B cell (primary cell): ENCODE results near the gene TSKU. TPM values are rescaled to one million over a fixed set of nuclear protein-coding genes. Genes with fewer than 3 reads are reported as not detected.

ENCODE experiments used
- ATAC-seq: fragments of 200-7000 bp; cut with Tn5 transposase; one replicate; pipeline ENCODE4 v1.10.0; 2021; ENCODE audit warnings: low read depth, mild to moderate bottlenecking, moderate number of reproducible peaks, moderate library complexity
- CTCF ChIA-PET: fragments of 350-600 bp; sonication (Branson Sonifier 250); formaldehyde crosslinking; loops from one replicate; lab custom pipeline; 2021; ENCODE audit warnings: antibody characterized with exemption, inconsistent platforms; lab: Charles Lee
- POLR2A ChIA-PET: fragments of 350-600 bp; sonication (Branson Sonifier 250); formaldehyde crosslinking; loops from one replicate; lab custom pipeline; 2021; ENCODE audit warnings: antibody characterized with exemption; lab: Charles Lee
- DNase-seq: peaks from one replicate; pipeline ENCODE4 v3.0.0; 2013
- H2AFZ ChIP-seq: 2 replicates; pipeline ENCODE4 v1.6.1; 2012; ENCODE audit warnings: mild to moderate bottlenecking, low read depth, low read length; ENCODE audit not compliant: insufficient read depth, poor library complexity, severe bottlenecking
- H3K27ac ChIP-seq, 2 donors: 1 replicate in 1 of 2; 2 replicates in 1 of 2; pipeline ENCODE4 v1.5.1; 2012 to 2013; ENCODE audit warnings: low read length in 2 of 2, mild to moderate bottlenecking in 2 of 2, moderate library complexity in 1 of 2
- H3K27me3 ChIP-seq, 4 experiments: fragments of 200-600 bp in 1 of 4; sonication (generic) in 1 of 4; replicated peaks in 1 of 4; 1 replicate in 2 of 4; 2 replicates in 2 of 4; pipeline versions ENCODE4 v1.6.1 to v1.7.0; 2013 to 2016; ENCODE audit warnings: low read length in 3 of 4, mild to moderate bottlenecking in 2 of 4, mixed read lengths in 1 of 4, moderate library complexity in 1 of 4; ENCODE audit not compliant: insufficient read depth in 4 of 4, control insufficient read depth in 3 of 4; ENCODE audit errors: control extremely low read depth in 1 of 4
- H3K36me3 ChIP-seq, 2 experiments: replicated peaks in 1 of 2; 1 replicate in 1 of 2; 2 replicates in 1 of 2; pipeline versions ENCODE4 v1.6.1 to v1.7.1; 2013; ENCODE audit warnings: low read length in 1 of 2; ENCODE audit not compliant: insufficient read depth in 2 of 2, control insufficient read depth in 1 of 2; ENCODE audit errors: control extremely low read depth in 1 of 2, extremely low read depth in 1 of 2
- H3K4me1 ChIP-seq, 2 donors: fragments of 200-600 bp in 1 of 2; sonication (generic) in 1 of 2; 1 replicate in 1 of 2; 2 replicates in 1 of 2; pipeline versions ENCODE4 v1.5.1 to v1.6.1; 2013 to 2017; ENCODE audit warnings: low read length in 2 of 2; ENCODE audit not compliant: control insufficient read depth in 2 of 2, insufficient read depth in 2 of 2
- H3K4me2 ChIP-seq: replicated peaks from 2 replicates; pipeline ENCODE3; 2012; ENCODE audit warnings: mild to moderate bottlenecking, low read depth, low read length; ENCODE audit not compliant: poor library complexity, severe bottlenecking
- H3K4me3 ChIP-seq, 5 experiments: fragments of 200-600 bp in 1 of 5; sonication (generic) in 1 of 5; 1 replicate in 3 of 5; 2 replicates in 2 of 5; pipeline versions ENCODE4 v1.5.1 to v1.7.0; 2011 to 2016; ENCODE audit warnings: low read length in 4 of 5, mild to moderate bottlenecking in 4 of 5, low read depth in 2 of 5, control low read depth in 1 of 5, moderate library complexity in 1 of 5; ENCODE audit not compliant: insufficient read depth in 1 of 5; ENCODE audit errors: control extremely low read depth in 1 of 5, extremely low read depth in 1 of 5
- H3K79me2 ChIP-seq: fragments of 200-600 bp; sonication (generic); one replicate; pipeline ENCODE4 v1.6.0; 2016; ENCODE audit warnings: low read length; ENCODE audit not compliant: control insufficient read depth, insufficient read depth
- H3K9ac ChIP-seq: fragments of 200-600 bp; sonication (generic); 2 replicates; pipeline ENCODE4 v1.6.1; 2017; ENCODE audit warnings: mild to moderate bottlenecking, low read length, moderate library complexity
- H3K9me3 ChIP-seq, 3 donors: one replicate each; pipeline versions ENCODE4 v1.6.1 to v1.7.1; 2013; ENCODE audit warnings: low read length in 2 of 3; ENCODE audit not compliant: control insufficient read depth in 2 of 3, insufficient read depth in 1 of 3; ENCODE audit errors: control extremely low read depth in 1 of 3
- H4K20me1 ChIP-seq: 2 replicates; pipeline ENCODE4 v1.6.0; 2012; ENCODE audit warnings: mild to moderate bottlenecking, low read length; ENCODE audit not compliant: insufficient read depth, control insufficient read depth, poor library complexity, severe bottlenecking
- H3K27ac Mint-ChIP-seq: one replicate; pipeline ENCODE4 v1.8.0; 2021; ENCODE audit warnings: mixed read lengths
- H3K27me3 Mint-ChIP-seq: one replicate; pipeline ENCODE4 v1.8.0; 2021; ENCODE audit warnings: mixed read lengths
- H3K4me1 Mint-ChIP-seq: one replicate; pipeline ENCODE4 v1.8.0; 2021; ENCODE audit warnings: mixed read lengths
- H3K4me3 Mint-ChIP-seq: one replicate; pipeline ENCODE4 v1.8.0; 2021; ENCODE audit warnings: mixed read lengths
- H3K9me3 Mint-ChIP-seq: one replicate; pipeline ENCODE4 v1.8.0; 2022; ENCODE audit warnings: mixed read lengths; ENCODE audit not compliant: insufficient read depth
- CTCF ChIP-seq: fragments of 200-600 bp; IDR thresholded peaks from one replicate; pipeline ENCODE4 v1.8.0; 2022; ENCODE audit warnings: antibody characterized with exemption, mild to moderate bottlenecking
- EZH2 ChIP-seq: IDR thresholded peaks from 2 replicates; pipeline ENCODE4 v1.6.1; 2012; ENCODE audit warnings: borderline replicate concordance, low read depth, mild to moderate bottlenecking, moderate library complexity, low read length; ENCODE audit not compliant: insufficient read depth, poor library complexity, severe bottlenecking
- WGBS: methylation state at CpG from one replicate; pipeline ENCODE4 v1.1.5; 2013; ENCODE audit warnings: missing lambda C conversion rate; ENCODE audit not compliant: insufficient coverage; 5-methylcytosine and 5-hydroxymethylcytosine counted together
- intact Hi-C: fragments of 100-400 bp; cut with micrococcal nuclease; formaldehyde crosslinking; loops from one replicate; pipeline ENCODE4 v1.10.0; 2022
- polyA plus RNA-seq: library from polyadenylated mRNA; depleted of rRNA; stranded (reverse); fragments of >200 nt; gene quantifications from 2 replicates; pipeline ENCODE4 v1.2.3, GENCODE V29; 2012
- total RNA-seq, 2 donors: library from RNA; stranded (reverse); fragments of 120-200 nt in 1 of 2; gene quantifications; 1 replicate in 1 of 2; 2 replicates in 1 of 2; pipeline versions ENCODE4 v1.2.3 to v1.2.4, GENCODE V29; 2013 to 2022

Gene TSKU
- total and polyA plus RNA-seq, 2 donors (not counting 1 experiment from before 2014, with no cell fraction given), result not detected

GRCh38 chr11:76803811-76804600 is 20.9 kb downstream of the TSKU start:
- TF ChIP-seq EZH2 (no peak), CTCF (no peak)
- H3K27me3 Mint-ChIP-seq, result peaks cover 48% of the 10 kb centered on the region
- ChIA-PET CTCF (interaction anchor here (9.0 kb wide), 1 partner anchor 115 kb away, joined by 70 read pairs; no protein-coding TSS in a partner anchor), POLR2A (no interaction called here)
- Histone ChIP-seq H3K4me3 (no peak overlapping the region), H3K4me2 (no peak overlapping the region), H3K27ac (no peak overlapping the region), H3K9me3 (peaks cover 0 to 4% (median 0%) of the 10 kb centered on the region in 3 donors), H4K20me1 (no peaks in the 10 kb centered on the region), H3K4me1 (peaks cover 5 to 12% of the 10 kb centered on the region in 2 donors), H2AFZ (no peak overlapping the region), H3K79me2 (no peaks in the 10 kb centered on the region), H3K27me3 (peaks cover 0 to 42% (median 10%) of the 10 kb centered on the region in 4 experiments), H3K9ac (no peak overlapping the region), H3K36me3 (no peaks in the 10 kb centered on the region)
- no peak for ATAC-seq
- no peak overlapping the region for H3K27ac Mint-ChIP-seq
- H3K9me3 Mint-ChIP-seq, result no peaks in the 10 kb centered on the region
- no peak for DNase-seq
- H3K4me3 Mint-ChIP-seq, result no peak overlapping the region
- intact Hi-C loops, result no loop called here
- peaks cover 7% of the 10 kb centered on the region for H3K4me1 Mint-ChIP-seq
- WGBS, result 96% methylated on average over 4 of the region's 10 CpGs
